GM12878 (cell line): ENCODE measurements around the gene PTMA. TPM values are rescaled to one million over a fixed set of nuclear protein-coding genes. Genes with fewer than 3 reads are reported as not detected.
A peak's percentile ranks its signal among the peaks of the same experiment; 100 is the strongest.

Experiments
- ATAC-seq: fragments of 200-7000 bp; cut with Tn5 transposase; 3 replicates; pipeline ENCODE4 v1.9.1; 2020; ENCODE audit warnings: mild to moderate bottlenecking, moderate library complexity
- BruUV-seq: library from RNA; stranded (reverse); fragments of 400-500 nt; replicated peaks from 2 replicates; lab custom pipeline; 2021; lab: Mats Ljungman, UMichigan
- CTCF ChIA-PET: fragments of 300-600 bp; sonication (Branson Sonifier 250); formaldehyde crosslinking; extraction: SDS; loops from one replicate; lab custom pipeline; 2021; ENCODE audit warnings: inconsistent platforms; lab: Yijun Ruan, JAX
- POLR2A ChIA-PET: fragments of 350-600 bp; formaldehyde crosslinking; extraction: SDS; loops from one replicate; lab custom pipeline; 2021; ENCODE audit warnings: inconsistent platforms; lab: Charles Lee
- RAD21 ChIA-PET: fragments of 300-600 bp; sonication (Branson Sonifier 250); formaldehyde crosslinking; loops from one replicate; lab custom pipeline; 2023; ENCODE audit warnings: antibody characterized with exemption; ENCODE audit not compliant: unreplicated experiment; lab: Charles Lee
- SMC1A ChIA-PET: fragments of 300-600 bp; sonication (Branson Sonifier 250); formaldehyde crosslinking; loops from one replicate; lab custom pipeline; 2023; ENCODE audit not compliant: unreplicated experiment, uncharacterized antibody; lab: Charles Lee
- DNase-seq: peaks from one replicate; pipeline ENCODE4 v3.0.0-alpha.2; 2011; ENCODE audit warnings: low read depth, low spot score
- FAIRE-seq: peaks from 3 replicates; lab custom pipeline; 2011; peaks lifted over from hg19 to GRCh38; lab: Jason Lieb, UNC
- H2AFZ ChIP-seq: 2 replicates; pipeline ENCODE4 v1.6.0; 2011; ENCODE audit warnings: low read depth, low read length, control low read depth; ENCODE audit not compliant: control insufficient read depth
- H3K27ac ChIP-seq: 2 replicates; pipeline ENCODE4 v1.5.1; 2011; ENCODE audit warnings: control low read depth; ENCODE audit not compliant: control insufficient read depth, insufficient read depth
- H3K27me3 ChIP-seq, 2 experiments: replicated peaks in 1 of 2; 2 replicates each; pipeline versions ENCODE4 v1.6.0 to v1.6.1; 2011; ENCODE audit warnings: low read length in 1 of 2; ENCODE audit not compliant: control insufficient read depth in 2 of 2, insufficient read depth in 2 of 2
- H3K36me3 ChIP-seq, 2 experiments: 2 replicates each; pipeline ENCODE4 v1.5.1; 2011; ENCODE audit warnings: low read length in 1 of 2; ENCODE audit not compliant: control insufficient read depth in 2 of 2, insufficient read depth in 2 of 2
- H3K4me1 ChIP-seq: 2 replicates; pipeline ENCODE4 v1.6.1; 2011; ENCODE audit warnings: mild to moderate bottlenecking, low read length, moderate library complexity, mixed read lengths; ENCODE audit not compliant: control insufficient read depth, insufficient read depth
- H3K4me2 ChIP-seq: 2 replicates; pipeline ENCODE4 v1.6.0; 2011; ENCODE audit warnings: control low read depth; ENCODE audit not compliant: control insufficient read depth, insufficient read depth
- H3K4me3 ChIP-seq: fragments of 200-600 bp; sonication (generic); 2 replicates; pipeline ENCODE4 v1.5.1; 2016
- H3K79me2 ChIP-seq: 2 replicates; pipeline ENCODE4 v1.6.0; 2011; ENCODE audit warnings: low read length; ENCODE audit not compliant: control insufficient read depth, insufficient read depth
- H3K9ac ChIP-seq: 2 replicates; pipeline ENCODE4 v1.8.0; 2011; ENCODE audit warnings: low read length, control low read depth, mixed read lengths; ENCODE audit not compliant: control insufficient read depth, insufficient read depth
- H3K9me3 ChIP-seq: replicated peaks from 3 replicates; pipeline ENCODE4 v1.5.1; 2011; ENCODE audit warnings: mild to moderate bottlenecking, low read length; ENCODE audit not compliant: control insufficient read depth, insufficient read depth
- H4K20me1 ChIP-seq: 2 replicates; pipeline ENCODE4 v1.6.0; 2011; ENCODE audit not compliant: control insufficient read depth, insufficient read depth
- PAX8 ChIP-seq: fragments of 450-650 bp; IDR thresholded peaks from 2 replicates; pipeline ENCODE4 v1.6.1; 2017; ENCODE audit warnings: mild to moderate bottlenecking, moderate library complexity
- WGBS: methylation state at CpG from one replicate; pipeline ENCODE4 v1.1.6; 2016; ENCODE audit warnings: low lambda C conversion rate; ENCODE audit not compliant: insufficient replicate concordance, insufficient coverage; ENCODE audit errors: missing lambda C conversion rate; 5-methylcytosine and 5-hydroxymethylcytosine counted together
- in situ Hi-C: fragments of 300-500 bp; cut with MboI; formaldehyde crosslinking; loops from 9 replicates; pipeline ENCODE4 v1.14.3; 2018; ENCODE audit warnings: mixed read lengths
- intact Hi-C: fragments of 100-400 bp; cut with micrococcal nuclease; formaldehyde crosslinking; loops from one replicate; pipeline ENCODE4 v1.14.2; 2022; ENCODE audit not compliant: unreplicated experiment
- polyA plus RNA-seq, 11 experiments: library from polyadenylated mRNA; depleted of rRNA in 4 of 11; unstranded in 6 of 11; stranded (reverse) in 5 of 11; fragments of >200 nt; fragmentation: Nextera tagmentation in 4 of 11; fragmentation: Illumina TruSeq in 1 of 11; extraction: Ambion mirVana in 4 of 11; extraction: Trizol in 1 of 11; gene quantifications; 1 replicate in 1 of 11; 2 replicates in 10 of 11; pipeline versions ENCODE4 v1.2.1 to v1.2.3, GENCODE V29; 2011 to 2016; ENCODE audit warnings: inconsistent platforms in 2 of 11, missing spikeins in 2 of 11, low read depth in 1 of 11
- total RNA-seq, 4 experiments: library from RNA; depleted of rRNA in 3 of 4; stranded (reverse); fragments of >200 nt in 3 of 4; fragmentation: Illumina TruSeq in 1 of 4; extraction: Trizol in 1 of 4; gene quantifications; 2 replicates each; pipeline versions ENCODE4 v1.2.1 to v1.2.3, GENCODE V29; 2013 to 2021
- TF ChIP-seq, protein P1 (sequence below): fragments of 450-650 bp; IDR thresholded peaks from 2 replicates; pipeline ENCODE4 v1.6.1; 2016; ENCODE audit warnings: mild to moderate bottlenecking
- TF ChIP-seq, protein P2 (sequence below), 3 experiments: IDR thresholded peaks in 2 of 3; conservative IDR thresholded peaks in 1 of 3; 2 replicates each; pipeline ENCODE4 v1.5.1; 2011; ENCODE audit warnings: low read depth in 3 of 3, low read length in 3 of 3, mild to moderate bottlenecking in 3 of 3, control low read depth in 2 of 3, moderate library complexity in 2 of 3, inconsistent platforms in 1 of 3, mixed read lengths in 1 of 3; ENCODE audit not compliant: control insufficient read depth in 2 of 3, insufficient read depth in 1 of 3; ENCODE audit errors: extremely low read depth in 1 of 3

PTMA gene
- total and polyA plus RNA-seq, 10 of the 15 experiments (the other 5 are each of a cell fraction or from before 2014, with no cell fraction given) = 1,144 to 5,018 (median 3,464) TPM

DNA sequence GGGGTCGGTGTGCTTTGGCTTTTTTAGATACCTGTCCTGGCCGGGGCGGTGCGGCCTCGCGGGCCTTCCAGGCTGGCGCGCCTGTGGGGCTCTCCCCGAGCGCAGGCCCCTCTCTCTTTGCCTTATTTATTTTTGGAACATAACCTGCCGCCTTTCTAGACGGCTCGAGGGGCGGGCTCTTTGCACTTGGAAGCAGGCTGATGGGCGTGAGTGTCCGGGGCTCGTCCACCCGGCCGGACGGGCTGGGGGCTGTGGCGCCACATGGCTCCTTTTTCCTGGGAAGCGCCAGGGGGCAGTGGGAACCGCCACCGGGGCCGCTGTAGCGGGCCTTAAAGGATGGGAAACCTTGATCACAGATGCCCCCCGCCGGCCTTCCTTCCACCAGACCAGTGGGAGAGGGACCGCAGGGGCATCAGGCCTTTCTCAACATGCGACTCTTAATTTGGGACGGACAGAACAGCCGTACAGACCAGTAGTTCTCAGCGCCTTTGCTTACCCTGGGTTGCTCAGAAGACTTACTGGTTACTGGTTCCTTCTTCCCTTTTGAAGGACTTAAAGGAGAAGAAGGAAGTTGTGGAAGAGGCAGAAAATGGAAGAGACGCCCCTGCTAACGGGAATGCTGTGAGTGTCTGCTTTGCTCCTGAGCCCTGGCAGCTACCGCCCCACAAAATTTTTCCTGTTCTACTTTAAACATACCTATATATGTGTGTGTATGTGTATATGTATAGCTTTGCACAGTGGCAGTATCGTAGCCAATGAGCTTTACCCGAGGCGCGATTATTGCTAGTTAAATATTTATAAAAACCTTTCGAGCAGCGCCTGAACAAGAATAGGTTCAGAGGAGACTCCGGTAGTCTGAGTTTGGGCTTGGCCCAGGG is 2.7 kb downstream of the PTMA start:
- peaks cover 8 to 25% of the 10 kb centered on the region in 2 experiments for H3K36me3 ChIP-seq
- H3K27ac ChIP-seq = peak overlapping the region; percentile 76
- in situ Hi-C loops (no loop called here), intact Hi-C loops (no loop called here)
- no peak for DNase-seq
- FAIRE-seq = no peak
- peak overlapping the region; percentile 86 for H3K4me3 ChIP-seq
- peaks cover 13% of the 10 kb centered on the region for H3K4me1 ChIP-seq
- H3K27me3 ChIP-seq = no peaks in the 10 kb centered on the region
- CTCF ChIA-PET = interaction anchor here (1.0 to 11.8 kb wide), 4 partner anchors 10 to 109 kb away, joined by 5 to 811 read pairs (median 102); no protein-coding TSS in a partner anchor
- no peaks in the 10 kb centered on the region for H3K9me3 ChIP-seq
- peak overlapping the region; percentile 91 for H3K4me2 ChIP-seq
- SMC1A ChIA-PET = interaction anchor here (0.5 to 16.5 kb wide), 4 partner anchors 19 to 100 kb away, joined by 3 to 343 read pairs (median 4); no protein-coding TSS in a partner anchor
- TF ChIP-seq, protein P1, sequence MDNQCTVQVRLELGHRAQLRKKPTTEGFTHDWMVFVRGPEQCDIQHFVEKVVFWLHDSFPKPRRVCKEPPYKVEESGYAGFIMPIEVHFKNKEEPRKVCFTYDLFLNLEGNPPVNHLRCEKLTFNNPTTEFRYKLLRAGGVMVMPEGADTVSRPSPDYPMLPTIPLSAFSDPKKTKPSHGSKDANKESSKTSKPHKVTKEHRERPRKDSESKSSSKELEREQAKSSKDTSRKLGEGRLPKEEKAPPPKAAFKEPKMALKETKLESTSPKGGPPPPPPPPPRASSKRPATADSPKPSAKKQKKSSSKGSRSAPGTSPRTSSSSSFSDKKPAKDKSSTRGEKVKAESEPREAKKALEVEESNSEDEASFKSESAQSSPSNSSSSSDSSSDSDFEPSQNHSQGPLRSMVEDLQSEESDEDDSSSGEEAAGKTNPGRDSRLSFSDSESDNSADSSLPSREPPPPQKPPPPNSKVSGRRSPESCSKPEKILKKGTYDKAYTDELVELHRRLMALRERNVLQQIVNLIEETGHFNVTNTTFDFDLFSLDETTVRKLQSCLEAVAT = 0 out of 2 replicates have a peak, but pooled peaks have one; percentile 44
- no peak for TF ChIP-seq PAX8
- TF ChIP-seq, protein P2, sequence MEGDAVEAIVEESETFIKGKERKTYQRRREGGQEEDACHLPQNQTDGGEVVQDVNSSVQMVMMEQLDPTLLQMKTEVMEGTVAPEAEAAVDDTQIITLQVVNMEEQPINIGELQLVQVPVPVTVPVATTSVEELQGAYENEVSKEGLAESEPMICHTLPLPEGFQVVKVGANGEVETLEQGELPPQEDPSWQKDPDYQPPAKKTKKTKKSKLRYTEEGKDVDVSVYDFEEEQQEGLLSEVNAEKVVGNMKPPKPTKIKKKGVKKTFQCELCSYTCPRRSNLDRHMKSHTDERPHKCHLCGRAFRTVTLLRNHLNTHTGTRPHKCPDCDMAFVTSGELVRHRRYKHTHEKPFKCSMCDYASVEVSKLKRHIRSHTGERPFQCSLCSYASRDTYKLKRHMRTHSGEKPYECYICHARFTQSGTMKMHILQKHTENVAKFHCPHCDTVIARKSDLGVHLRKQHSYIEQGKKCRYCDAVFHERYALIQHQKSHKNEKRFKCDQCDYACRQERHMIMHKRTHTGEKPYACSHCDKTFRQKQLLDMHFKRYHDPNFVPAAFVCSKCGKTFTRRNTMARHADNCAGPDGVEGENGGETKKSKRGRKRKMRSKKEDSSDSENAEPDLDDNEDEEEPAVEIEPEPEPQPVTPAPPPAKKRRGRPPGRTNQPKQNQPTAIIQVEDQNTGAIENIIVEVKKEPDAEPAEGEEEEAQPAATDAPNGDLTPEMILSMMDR (IDR thresholded peaks at IDR 0.05 in 2 of 3, conservative IDR thresholded peaks at IDR 0.05 in 1 of 3; ENCODE audit: control insufficient read depth in 2 of 3, extremely low read depth in 1 of 3, insufficient read depth in 1 of 3, low read depth in 3 of 3, low read length in 3 of 3) = 0 out of 6 replicates have a peak, but pooled peaks of 1 of the 3 experiments have one; percentile 8
- TF ChIP-seq, all 136 proteins: peak for 2
- Histone ChIP-seq H3K9ac (peak overlapping the region; percentile 99), H3K79me2 (peaks cover 60% of the 10 kb centered on the region), H4K20me1 (peaks cover 15% of the 10 kb centered on the region), H2AFZ (no peak overlapping the region)
- no TSS peak for BruUV-seq
- no peak for ATAC-seq
- ChIA-PET POLR2A (interaction anchor here (7.2 to 7.3 kb wide), 2 partner anchors 37 to 98 kb away, joined by 58 to 102 read pairs; no protein-coding TSS in a partner anchor), RAD21 (interaction anchor here (1.3 to 11.7 kb wide), 3 partner anchors 9 to 98 kb away, joined by 3 to 463 read pairs (median 124); no protein-coding TSS in a partner anchor)
- WGBS = 1% methylated on average over 43 of the region's 43 CpGs
